HK-2 (cell line): ENCODE measurements around the gene NDUFB3.

ENCODE experiments used
- DNase-seq: peaks from one replicate; pipeline ENCODE4 v3.0.0-alpha.2; 2018; ENCODE audit not compliant: unreplicated experiment

The NDUFB3 gene

DNA sequence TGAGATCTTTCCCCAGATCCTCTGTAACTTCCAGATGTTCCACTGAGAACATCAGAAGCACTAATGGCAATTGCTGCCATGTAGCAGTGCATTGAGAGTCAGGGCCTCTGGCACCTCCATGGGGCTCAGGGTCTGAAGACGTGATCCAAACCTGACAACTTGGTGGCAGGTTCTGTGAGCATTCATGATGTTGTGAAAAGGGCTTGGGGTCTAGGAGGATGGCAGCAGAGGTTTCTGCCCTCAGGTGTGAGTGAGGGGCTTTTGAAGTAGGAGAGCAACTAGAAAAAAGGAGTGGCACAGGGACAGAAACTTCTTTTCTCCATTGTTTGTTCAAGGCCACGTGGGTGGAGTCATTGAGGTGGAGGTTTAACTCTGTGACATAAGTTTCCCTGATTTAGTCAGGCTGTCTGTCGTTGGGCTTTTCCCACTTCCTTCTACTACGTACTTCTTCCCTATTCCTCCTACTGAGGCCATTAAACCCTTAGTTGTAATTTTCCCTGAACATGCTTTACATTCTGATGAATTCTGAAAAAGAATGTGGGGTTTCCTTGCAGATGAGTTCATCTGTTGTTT is 57.2 kb downstream of the NDUFB3 start:
- DNase-seq = no peak

GRCh38 chr2:201130524-201131186 is 58.9 kb downstream of the NDUFB3 start:
- DNase-seq = no peak

GRCh38 chr2:201132518-201132917 is 60.7 kb downstream of the NDUFB3 start:
- no peak for DNase-seq
